Right atrium auricular region (tissue), 2 donors: ENCODE results near the gene NME7. TPM values are rescaled to one million over a fixed set of nuclear protein-coding genes. Genes with fewer than 3 reads are reported as not detected.
A peak's percentile ranks its signal among the peaks of the same experiment; 100 is the strongest.
"Not testable (repeated sequence)": the region's sequence is repeated elsewhere in the genome, so short reads cannot be mapped to it uniquely, and the experiment has no call there.

Experiments used
- DNase-seq: peaks from one replicate; pipeline ENCODE4 v3.0.0-alpha.2; 2019; ENCODE audit warnings: low spot score
- H3K27ac ChIP-seq, 2 donors: fragments of 200-600 bp; sonication (generic); 1 replicate in 1 of 2; 2 replicates in 1 of 2; pipeline ENCODE4 v1.5.1; 2016 to 2019
- H3K27me3 ChIP-seq, 2 donors: fragments of 200-600 bp; sonication (generic); one replicate each; pipeline versions ENCODE4 v1.5.1 to v1.6.0; 2017 to 2019
- H3K36me3 ChIP-seq: fragments of 200-600 bp; sonication (generic); one replicate; pipeline ENCODE4 v1.5.1; 2016
- H3K4me1 ChIP-seq, 2 donors: fragments of 200-600 bp; sonication (generic); one replicate each; pipeline versions ENCODE4 v1.5.1 to v1.6.0; 2017 to 2019
- H3K4me3 ChIP-seq, 2 donors: fragments of 200-600 bp; sonication (generic); 1 replicate in 1 of 2; 2 replicates in 1 of 2; pipeline ENCODE4 v1.5.1; 2017 to 2019; ENCODE audit warnings: mild to moderate bottlenecking in 1 of 2, moderate library complexity in 1 of 2
- H3K9me3 ChIP-seq, 2 donors: fragments of 200-600 bp; sonication (generic); one replicate each; pipeline ENCODE4 v1.5.1; 2019
- CTCF ChIP-seq, 2 donors: fragments of 200-600 bp; sonication (generic); IDR thresholded peaks; one replicate each; pipeline ENCODE4 v1.5.1; 2019; ENCODE audit warnings: antibody characterized with exemption in 2 of 2
- total RNA-seq, 2 donors: library from RNA; depleted of rRNA; stranded (reverse); fragments of >200 nt; gene quantifications; one replicate each; pipeline ENCODE4 v1.1.0, GENCODE V29; 2016

The NME7 gene
- total RNA-seq, 2 donors from 2014 or later: 9.1 to 10.4 TPM

GRCh38 chr1:169289016-169289415 is 78.6 kb downstream of the NME7 start:
- Histone ChIP-seq H3K4me3 (no peak overlapping the region), H3K36me3 (no peaks in the 10 kb centered on the region), H3K27me3 (no peaks in the 10 kb centered on the region), H3K4me1 (no peaks in the 10 kb centered on the region), H3K9me3 (no peaks in the 10 kb centered on the region), H3K27ac (no peak overlapping the region)
- DNase-seq: no peak
- TF ChIP-seq CTCF (IDR thresholded peaks at IDR 0.05): no peak

- Histone ChIP-seq H3K36me3 (no peaks in the 10 kb centered on the region), H3K27ac (no peak overlapping the region), H3K27me3 (no peaks in the 10 kb centered on the region), H3K4me3 (no peak overlapping the region), H3K4me1 (no peaks in the 10 kb centered on the region), H3K9me3 (no peaks in the 10 kb centered on the region)
- no peak for DNase-seq
- no peak for TF ChIP-seq CTCF (IDR thresholded peaks at IDR 0.05)
Observed at GRCh38 chr1:169288011-169288414, 79.6 kb downstream of the NME7 start.

- no peak for TF ChIP-seq CTCF (IDR thresholded peaks at IDR 0.05)
- Histone ChIP-seq H3K4me1 (no peaks in the 10 kb centered on the region), H3K36me3 (no peaks in the 10 kb centered on the region), H3K27ac (no peak overlapping the region), H3K27me3 (no peaks in the 10 kb centered on the region), H3K9me3 (no peaks in the 10 kb centered on the region), H3K4me3 (no peak overlapping the region)
- no peak for DNase-seq
Observed at GRCh38 chr1:169287280-169287679, 80.3 kb downstream of the NME7 start.

- H3K9me3 ChIP-seq, H3K4me3 ChIP-seq: not testable (repeated sequence)
Observed at GRCh38 chr1:169281562-169281961, 86.0 kb downstream of the NME7 start.

GRCh38 chr1:169271098-169271497 is 96.5 kb downstream of the NME7 start:
- peaks cover 0 to 4% of the 10 kb centered on the region in 2 donors for H3K4me1 ChIP-seq
- H3K36me3 ChIP-seq: no peaks in the 10 kb centered on the region
- H3K27me3 ChIP-seq: no peaks in the 10 kb centered on the region
- H3K4me3 ChIP-seq: no peak overlapping the region
- no peaks in the 10 kb centered on the region for H3K9me3 ChIP-seq
- TF ChIP-seq CTCF (IDR thresholded peaks at IDR 0.05): peak in 1 of 2 donors; percentile 38
- DNase-seq: no peak
- H3K27ac ChIP-seq: no peak overlapping the region

More at GRCh38 chr1:169281562-169281961, 86.0 kb downstream of the NME7 start:
- not testable (repeated sequence) for H3K36me3 ChIP-seq, H3K27ac ChIP-seq, H3K4me1 ChIP-seq, H3K27me3 ChIP-seq, DNase-seq

- peaks cover 0 to 3% of the 10 kb centered on the region in 2 donors for H3K4me1 ChIP-seq
- no peak for TF ChIP-seq CTCF (IDR thresholded peaks at IDR 0.05)
- no peaks in the 10 kb centered on the region for H3K27me3 ChIP-seq
- H3K4me3 ChIP-seq: no peak overlapping the region
- no peak overlapping the region for H3K27ac ChIP-seq
- peaks cover 0 to 10% of the 10 kb centered on the region in 2 donors for H3K9me3 ChIP-seq
- H3K36me3 ChIP-seq: no peaks in the 10 kb centered on the region
- DNase-seq: no peak
Observed at GRCh38 chr1:169266133-169266532, 101.5 kb downstream of the NME7 start.
